Chondrocyte (in vitro differentiated cells): ENCODE measurements around the gene INPP5F. TPM values are rescaled to one million over a fixed set of nuclear protein-coding genes. Genes with fewer than 3 reads are reported as not detected.

ENCODE experiments used
- DNase-seq: peaks from one replicate; pipeline ENCODE4 v3.0.0; 2021; ENCODE audit warnings: mixed read lengths, low spot score
- H3K27ac Mint-ChIP-seq: one replicate; pipeline ENCODE4 v1.8.0; 2021; ENCODE audit warnings: mild to moderate bottlenecking, moderate library complexity, mixed read lengths; ENCODE audit not compliant: unreplicated experiment
- H3K27me3 Mint-ChIP-seq: 2 replicates; pipeline ENCODE4 v1.8.0; 2021; ENCODE audit warnings: low read depth, mixed read lengths
- H3K36me3 Mint-ChIP-seq: 2 replicates; pipeline ENCODE4 v1.8.0; 2021; ENCODE audit warnings: low read depth, mixed read lengths
- H3K4me1 Mint-ChIP-seq: 2 replicates; pipeline ENCODE4 v1.8.0; 2021; ENCODE audit warnings: low read depth, mild to moderate bottlenecking, mixed read lengths
- H3K4me3 Mint-ChIP-seq: one replicate; pipeline ENCODE4 v1.8.0; 2021; ENCODE audit warnings: mild to moderate bottlenecking, moderate library complexity, mixed read lengths; ENCODE audit not compliant: unreplicated experiment
- H3K9me3 Mint-ChIP-seq: 2 replicates; pipeline ENCODE4 v1.8.0; 2021; ENCODE audit warnings: low read depth, mixed read lengths
- CTCF ChIP-seq: fragments of 200-600 bp; sonication (generic); IDR thresholded peaks from 2 replicates; pipeline ENCODE4 v1.5.0; 2021; ENCODE audit warnings: antibody characterized with exemption, mild to moderate bottlenecking, moderate library complexity
- total RNA-seq: library from RNA; stranded (reverse); gene quantifications from 3 replicates; pipeline ENCODE4 v1.2.1, GENCODE V29; 2021

The INPP5F gene
- total RNA-seq, 1 donor from 2014 or later: 56.4 TPM

GRCh38 chr10:119734396-119735332 lies 8.8 kb downstream of the INPP5F start:
- DNase-seq: no peak
- Mint-ChIP-seq H3K4me1 (peaks cover 47% of the 10 kb centered on the region), H3K9me3 (no peaks in the 10 kb centered on the region), H3K27me3 (no peaks in the 10 kb centered on the region), H3K36me3 (no peaks in the 10 kb centered on the region), H3K4me3 (no peak overlapping the region), H3K27ac (peak overlapping the region; percentile 51)
- no peak for TF ChIP-seq CTCF

GRCh38 chr10:119735451-119735850 lies 9.6 kb downstream of the INPP5F start:
- Mint-ChIP-seq H3K9me3 (no peaks in the 10 kb centered on the region), H3K4me1 (peaks cover 52% of the 10 kb centered on the region), H3K36me3 (no peaks in the 10 kb centered on the region), H3K27ac (peak overlapping the region; percentile 57), H3K27me3 (no peaks in the 10 kb centered on the region), H3K4me3 (no peak overlapping the region)
- no peak for DNase-seq
- TF ChIP-seq CTCF: no peak

- Mint-ChIP-seq H3K4me3 (no peak overlapping the region), H3K27ac (no peak overlapping the region), H3K36me3 (no peaks in the 10 kb centered on the region), H3K9me3 (no peaks in the 10 kb centered on the region), H3K27me3 (no peaks in the 10 kb centered on the region), H3K4me1 (peaks cover 52% of the 10 kb centered on the region)
- DNase-seq: no peak
- TF ChIP-seq CTCF: no peak
These were observed 10.4 kb downstream of the INPP5F start for GRCh38 chr10:119736220-119736619.

GRCh38 chr10:119737039-119737663 lies 11.3 kb downstream of the INPP5F start:
- Mint-ChIP-seq H3K27ac (peak overlapping the region; percentile 43), H3K9me3 (no peaks in the 10 kb centered on the region), H3K36me3 (no peaks in the 10 kb centered on the region), H3K27me3 (no peaks in the 10 kb centered on the region), H3K4me3 (no peak overlapping the region), H3K4me1 (peaks cover 52% of the 10 kb centered on the region)
- TF ChIP-seq CTCF: no peak
- no peak for DNase-seq

GRCh38 chr10:119737823-119738222 lies 12.0 kb downstream of the INPP5F start:
- Mint-ChIP-seq H3K4me3 (peak overlapping the region; percentile 44), H3K4me1 (peaks cover 57% of the 10 kb centered on the region), H3K9me3 (no peaks in the 10 kb centered on the region), H3K27me3 (no peaks in the 10 kb centered on the region), H3K36me3 (no peaks in the 10 kb centered on the region), H3K27ac (peak overlapping the region; percentile 89)
- no peak for TF ChIP-seq CTCF
- no peak for DNase-seq
